ENCODE measurements around the gene ABCC8.

GRCh38 chr11:17428261-17428660 lies 48.4 kb downstream of the ABCC8 start:
- TF ChIP-seq, protein P1, sequence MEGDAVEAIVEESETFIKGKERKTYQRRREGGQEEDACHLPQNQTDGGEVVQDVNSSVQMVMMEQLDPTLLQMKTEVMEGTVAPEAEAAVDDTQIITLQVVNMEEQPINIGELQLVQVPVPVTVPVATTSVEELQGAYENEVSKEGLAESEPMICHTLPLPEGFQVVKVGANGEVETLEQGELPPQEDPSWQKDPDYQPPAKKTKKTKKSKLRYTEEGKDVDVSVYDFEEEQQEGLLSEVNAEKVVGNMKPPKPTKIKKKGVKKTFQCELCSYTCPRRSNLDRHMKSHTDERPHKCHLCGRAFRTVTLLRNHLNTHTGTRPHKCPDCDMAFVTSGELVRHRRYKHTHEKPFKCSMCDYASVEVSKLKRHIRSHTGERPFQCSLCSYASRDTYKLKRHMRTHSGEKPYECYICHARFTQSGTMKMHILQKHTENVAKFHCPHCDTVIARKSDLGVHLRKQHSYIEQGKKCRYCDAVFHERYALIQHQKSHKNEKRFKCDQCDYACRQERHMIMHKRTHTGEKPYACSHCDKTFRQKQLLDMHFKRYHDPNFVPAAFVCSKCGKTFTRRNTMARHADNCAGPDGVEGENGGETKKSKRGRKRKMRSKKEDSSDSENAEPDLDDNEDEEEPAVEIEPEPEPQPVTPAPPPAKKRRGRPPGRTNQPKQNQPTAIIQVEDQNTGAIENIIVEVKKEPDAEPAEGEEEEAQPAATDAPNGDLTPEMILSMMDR (conservative IDR thresholded peaks at IDR 0.05; ENCODE audit: low read depth, low read length), result no peak
- no peak for TF ChIP-seq EZH2 (IDR thresholded peaks at IDR 0.05; ENCODE audit: borderline replicate concordance, low read depth, low read length, poor library complexity, severe bottlenecking)
